DND-41 (cell line): Measurements from ENCODE around the gene ATP6AP2.

Experiments
- EZH2 ChIP-seq: IDR thresholded peaks from 3 replicates; pipeline ENCODE4 v1.6.1; 2012; ENCODE audit warnings: borderline replicate concordance, low read depth, mild to moderate bottlenecking, moderate library complexity, low read length, inconsistent platforms; ENCODE audit not compliant: severe bottlenecking
- TF ChIP-seq, protein P1 (sequence below): IDR thresholded peaks from 2 replicates; pipeline ENCODE4 v1.5.1; 2012; ENCODE audit warnings: borderline replicate concordance, low read length, moderate library complexity, mild to moderate bottlenecking; ENCODE audit not compliant: poor library complexity, severe bottlenecking; ENCODE audit errors: extremely low read depth

DNA sequence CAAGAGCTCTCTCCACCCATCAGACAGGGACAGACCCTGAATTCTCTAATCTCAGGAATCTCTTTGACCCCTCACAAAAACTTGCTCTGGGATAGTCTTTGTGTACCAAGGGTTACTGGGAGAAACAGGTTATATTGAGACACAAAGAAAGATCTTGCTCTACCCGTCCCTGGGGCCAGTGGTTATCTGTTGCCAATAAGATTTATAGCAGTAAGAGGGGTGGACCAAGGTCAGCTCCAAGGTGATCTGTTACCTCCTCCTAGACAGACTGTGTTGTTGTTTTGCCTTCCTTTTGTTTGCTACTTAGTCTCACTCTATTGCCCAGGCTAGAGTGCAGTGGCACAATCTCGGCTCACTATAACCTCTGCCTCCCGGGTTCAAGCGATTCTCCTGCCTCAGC, 16.3 kb upstream of the ATP6AP2 start:
- TF ChIP-seq, protein P1, sequence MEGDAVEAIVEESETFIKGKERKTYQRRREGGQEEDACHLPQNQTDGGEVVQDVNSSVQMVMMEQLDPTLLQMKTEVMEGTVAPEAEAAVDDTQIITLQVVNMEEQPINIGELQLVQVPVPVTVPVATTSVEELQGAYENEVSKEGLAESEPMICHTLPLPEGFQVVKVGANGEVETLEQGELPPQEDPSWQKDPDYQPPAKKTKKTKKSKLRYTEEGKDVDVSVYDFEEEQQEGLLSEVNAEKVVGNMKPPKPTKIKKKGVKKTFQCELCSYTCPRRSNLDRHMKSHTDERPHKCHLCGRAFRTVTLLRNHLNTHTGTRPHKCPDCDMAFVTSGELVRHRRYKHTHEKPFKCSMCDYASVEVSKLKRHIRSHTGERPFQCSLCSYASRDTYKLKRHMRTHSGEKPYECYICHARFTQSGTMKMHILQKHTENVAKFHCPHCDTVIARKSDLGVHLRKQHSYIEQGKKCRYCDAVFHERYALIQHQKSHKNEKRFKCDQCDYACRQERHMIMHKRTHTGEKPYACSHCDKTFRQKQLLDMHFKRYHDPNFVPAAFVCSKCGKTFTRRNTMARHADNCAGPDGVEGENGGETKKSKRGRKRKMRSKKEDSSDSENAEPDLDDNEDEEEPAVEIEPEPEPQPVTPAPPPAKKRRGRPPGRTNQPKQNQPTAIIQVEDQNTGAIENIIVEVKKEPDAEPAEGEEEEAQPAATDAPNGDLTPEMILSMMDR, result no peak
- TF ChIP-seq EZH2, result no peak
